GM19452 (cell line): ENCODE results near the gene TRMU.

ENCODE experiments used
- ATAC-seq: cut with Tn5 transposase; IDR thresholded peaks from one replicate; pipeline ENCODE4 v1.9.1; 2021; ENCODE audit not compliant: unreplicated experiment

The TRMU gene

DNA sequence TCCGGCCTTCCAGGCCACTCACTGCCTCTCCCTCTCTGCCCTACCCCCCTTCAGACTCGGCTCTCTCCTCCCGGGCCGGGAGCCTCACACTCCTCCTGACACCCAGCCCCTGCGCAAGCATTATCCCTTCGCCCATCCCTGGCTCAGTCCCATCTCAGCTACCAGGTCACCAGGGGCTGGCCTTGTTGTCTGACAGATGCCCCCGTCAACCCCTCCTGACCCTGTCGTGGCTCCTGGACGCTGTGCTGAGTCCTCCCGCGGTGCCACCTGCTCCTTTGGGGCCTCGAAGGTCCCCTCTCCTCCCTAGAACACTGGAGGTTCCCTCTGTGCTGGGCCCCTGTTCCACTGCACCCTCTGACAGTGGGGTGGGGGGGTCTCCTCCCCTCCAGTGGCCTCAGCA, 32.9 kb downstream of the TRMU start:
- ATAC-seq, result no peak

DNA sequence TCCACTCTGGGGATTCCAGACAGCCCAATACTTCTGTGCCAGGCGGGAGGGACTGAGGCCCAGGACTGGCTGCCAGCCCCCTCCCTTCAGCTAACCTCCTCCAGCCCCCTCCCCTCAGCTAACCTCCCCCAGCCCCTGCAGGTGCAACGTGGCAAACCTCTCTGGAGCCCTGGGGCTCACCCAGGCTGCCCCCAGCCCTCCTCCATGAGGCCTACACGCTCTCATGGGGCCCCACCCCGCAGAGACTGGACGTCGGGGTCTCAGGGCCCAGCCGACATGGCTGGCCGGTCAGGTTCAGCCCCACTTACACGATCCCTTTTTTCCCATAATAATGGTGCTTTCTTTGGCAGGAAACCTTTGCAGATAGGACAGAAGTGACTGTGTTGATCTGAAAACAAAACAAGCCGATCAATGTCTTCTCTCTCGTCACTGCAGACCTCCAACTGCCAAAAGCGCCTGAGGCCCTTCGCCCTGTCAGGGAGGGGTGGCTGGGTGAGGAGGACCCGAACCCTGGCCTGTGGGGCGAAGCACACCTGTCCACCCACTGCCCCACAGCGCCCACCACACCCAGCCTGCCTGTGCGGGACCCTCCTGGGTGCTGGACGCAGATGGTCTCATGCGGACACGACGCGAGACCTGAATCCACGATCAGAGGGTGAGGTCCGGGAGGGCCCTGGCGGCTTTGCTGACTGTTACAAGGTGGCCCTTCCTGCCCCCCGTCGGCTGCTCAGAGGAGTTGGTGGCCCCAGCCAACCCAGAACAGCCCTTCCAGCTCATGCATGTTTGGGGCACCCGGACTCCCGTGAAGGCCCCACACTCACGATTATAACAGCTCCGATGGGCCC, 33.6 kb downstream of the TRMU start:
- ATAC-seq, result no peak

DNA sequence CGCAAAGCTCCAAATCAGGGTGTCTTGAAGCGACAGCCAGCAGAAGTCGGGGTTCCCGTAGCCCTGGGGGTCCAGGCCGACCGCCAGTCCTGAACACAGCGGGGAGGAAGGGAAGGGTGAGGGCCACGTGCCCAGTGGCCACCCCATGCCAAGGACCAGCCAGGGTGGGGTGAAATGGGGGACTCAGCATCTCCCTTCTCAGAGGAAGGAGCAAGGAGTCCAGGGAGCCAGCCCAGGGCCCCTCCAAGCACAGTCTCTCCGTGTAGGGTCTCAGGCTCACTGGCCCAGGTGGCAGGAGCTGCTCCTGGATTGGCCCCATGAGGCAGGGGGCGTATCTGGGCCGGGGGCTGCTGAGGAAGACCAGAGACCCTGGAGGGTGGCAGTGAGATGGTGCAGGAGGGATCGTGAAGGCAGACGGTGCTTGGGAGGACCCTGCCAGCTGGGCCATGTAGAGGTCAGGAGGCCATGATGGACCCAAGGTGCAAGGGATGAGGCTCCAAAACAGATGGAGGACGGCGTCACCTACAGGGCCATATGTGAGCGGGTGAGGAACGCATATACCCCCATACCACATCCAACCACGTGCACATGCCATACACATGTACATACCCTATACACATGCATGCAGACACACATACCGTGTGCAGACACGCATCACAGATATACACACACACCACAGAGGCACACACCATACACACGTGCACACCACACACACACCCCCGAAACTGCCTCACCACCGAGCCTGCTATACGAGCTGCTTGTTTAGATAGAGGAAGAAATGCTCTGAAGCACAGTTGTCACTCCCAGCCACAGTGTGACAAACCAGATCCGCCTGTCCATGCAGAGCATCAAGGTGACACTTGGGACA, 34.4 kb downstream of the TRMU start:
- no peak for ATAC-seq

DNA sequence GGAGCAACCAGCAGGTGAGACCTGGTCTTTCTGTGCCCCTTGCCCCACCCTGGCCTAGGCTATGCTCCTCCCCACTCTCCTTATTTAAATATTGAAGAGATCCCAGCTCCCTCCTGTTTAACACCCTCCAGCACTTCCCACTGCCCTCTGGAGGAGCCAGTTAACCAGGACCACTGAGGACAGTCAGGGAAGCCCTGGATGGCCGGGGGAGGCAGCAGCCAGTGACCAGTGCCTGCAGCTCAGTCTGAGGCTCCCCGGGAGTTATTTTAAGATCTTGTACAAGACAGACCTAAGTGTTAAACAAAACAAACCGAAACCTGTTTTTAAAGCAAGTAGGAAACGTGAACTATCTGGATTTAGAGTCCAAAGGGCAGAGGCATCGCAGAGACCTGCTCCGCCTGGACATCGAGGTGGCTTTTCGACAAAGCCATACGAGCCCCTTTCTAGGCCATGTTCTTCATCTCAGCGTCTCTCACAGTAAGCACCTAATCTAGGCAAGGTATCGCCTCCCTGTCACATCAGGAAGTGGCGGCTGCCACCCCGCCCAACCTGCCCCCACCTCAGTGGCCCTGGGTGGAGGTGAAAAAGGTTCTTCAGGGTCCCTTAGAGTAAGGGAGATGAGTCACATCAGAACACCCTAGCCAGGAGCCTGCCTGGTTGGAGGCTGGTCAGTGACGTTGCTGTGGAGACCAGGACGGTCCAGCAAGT, 35.2 kb downstream of the TRMU start:
- ATAC-seq, result no peak

DNA sequence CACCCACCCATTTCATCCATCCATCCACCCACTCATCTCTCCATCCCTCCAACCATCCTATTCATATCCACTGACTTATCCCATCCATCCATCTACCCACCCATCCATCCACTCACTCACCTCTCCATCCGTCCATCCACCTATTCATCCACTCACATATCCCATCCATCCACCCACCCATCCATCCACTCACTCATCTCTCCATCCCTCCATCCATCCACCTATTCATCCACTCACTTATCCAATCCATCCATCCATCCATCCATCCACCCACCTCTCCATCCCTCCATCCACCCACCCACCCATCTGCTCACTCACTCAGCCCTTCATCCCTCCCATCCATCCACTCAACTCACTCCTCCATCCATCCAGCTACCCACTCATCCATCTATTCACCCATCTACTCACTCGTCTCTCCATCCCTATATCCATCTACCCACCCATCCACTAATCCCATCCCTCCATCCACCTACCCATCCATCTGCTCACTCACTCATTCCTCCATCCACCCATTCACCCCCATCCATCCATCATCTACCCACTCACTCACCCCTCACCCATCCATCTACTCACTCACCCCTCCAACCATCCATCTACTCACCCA, 36.2 kb downstream of the TRMU start:
- ATAC-seq, result no peak

DNA sequence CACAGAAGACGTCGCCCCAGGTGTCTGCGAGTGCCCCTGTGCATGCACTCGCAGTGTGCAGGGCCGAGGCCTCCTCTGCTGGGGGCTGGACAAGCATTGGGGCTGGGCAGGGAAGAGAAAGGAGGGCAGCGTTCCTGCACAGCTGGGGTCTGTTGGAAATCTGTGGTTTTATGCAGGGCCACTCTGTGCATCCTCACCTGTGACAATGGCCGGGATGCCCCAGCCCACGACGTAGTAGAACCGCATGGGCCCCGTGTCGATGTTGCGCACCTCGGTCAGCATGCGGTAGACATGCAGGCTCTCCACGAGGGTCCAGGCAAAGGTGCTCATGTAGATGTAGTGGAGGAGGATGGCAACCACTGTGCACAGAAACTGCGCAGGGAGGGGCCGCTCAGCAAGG, 37.2 kb downstream of the TRMU start:
- no peak for ATAC-seq

DNA sequence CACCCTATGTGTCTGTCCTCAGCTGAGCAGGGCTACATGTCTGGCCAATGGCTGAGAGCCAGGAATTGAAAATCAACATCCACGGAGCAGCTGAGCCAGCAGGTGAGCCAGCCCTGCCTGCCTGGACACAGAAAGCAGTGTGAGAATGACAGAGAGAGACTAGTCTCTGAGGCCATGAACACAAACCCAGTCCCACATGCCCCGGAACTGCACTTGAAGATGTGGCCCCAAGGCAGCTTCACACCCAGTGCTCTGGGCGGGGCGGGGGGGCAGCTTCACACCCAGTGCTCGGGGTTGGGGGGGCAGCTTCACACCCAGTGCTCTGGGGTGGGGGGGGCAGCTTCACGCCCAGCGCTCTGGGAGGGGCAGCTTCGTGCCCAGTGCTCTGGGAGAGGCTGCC, 37.6 kb downstream of the TRMU start:
- no peak for ATAC-seq

DNA sequence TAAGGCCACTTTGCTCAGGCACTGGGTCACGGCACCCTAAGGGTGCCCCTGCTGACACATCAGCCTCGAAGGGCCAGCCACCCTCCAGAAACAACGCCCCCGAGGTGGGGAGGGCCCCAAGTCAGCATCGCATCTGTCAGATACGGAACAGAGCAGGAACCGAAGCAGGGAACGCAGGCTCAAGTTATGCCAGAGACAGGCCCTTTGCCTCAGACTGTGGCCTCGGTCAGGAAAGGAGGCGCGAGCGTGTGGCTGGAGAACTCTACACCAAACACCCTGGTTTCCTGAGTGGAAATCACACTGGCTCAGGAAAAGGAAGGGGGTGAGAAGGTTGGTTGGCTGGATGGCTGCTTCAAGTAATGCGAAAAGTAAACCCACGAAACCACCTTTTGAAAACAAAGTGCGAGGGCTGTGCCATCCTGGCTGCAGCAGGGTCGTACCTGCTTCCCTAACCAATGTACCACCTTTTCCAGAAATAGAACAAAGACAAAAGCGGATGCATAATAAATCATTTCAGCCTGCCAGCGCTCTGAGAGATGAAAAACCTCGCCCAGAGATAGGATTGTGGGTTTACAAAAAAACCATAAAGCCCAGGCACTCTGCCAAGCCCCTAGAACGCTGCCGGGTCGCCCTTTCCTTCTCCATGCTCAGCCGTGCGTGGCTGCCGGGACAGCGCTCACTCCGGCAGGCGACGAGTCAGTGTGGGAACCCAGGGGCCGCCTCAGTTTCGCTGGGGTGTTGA, 38.6 kb downstream of the TRMU start:
- no peak for ATAC-seq

DNA sequence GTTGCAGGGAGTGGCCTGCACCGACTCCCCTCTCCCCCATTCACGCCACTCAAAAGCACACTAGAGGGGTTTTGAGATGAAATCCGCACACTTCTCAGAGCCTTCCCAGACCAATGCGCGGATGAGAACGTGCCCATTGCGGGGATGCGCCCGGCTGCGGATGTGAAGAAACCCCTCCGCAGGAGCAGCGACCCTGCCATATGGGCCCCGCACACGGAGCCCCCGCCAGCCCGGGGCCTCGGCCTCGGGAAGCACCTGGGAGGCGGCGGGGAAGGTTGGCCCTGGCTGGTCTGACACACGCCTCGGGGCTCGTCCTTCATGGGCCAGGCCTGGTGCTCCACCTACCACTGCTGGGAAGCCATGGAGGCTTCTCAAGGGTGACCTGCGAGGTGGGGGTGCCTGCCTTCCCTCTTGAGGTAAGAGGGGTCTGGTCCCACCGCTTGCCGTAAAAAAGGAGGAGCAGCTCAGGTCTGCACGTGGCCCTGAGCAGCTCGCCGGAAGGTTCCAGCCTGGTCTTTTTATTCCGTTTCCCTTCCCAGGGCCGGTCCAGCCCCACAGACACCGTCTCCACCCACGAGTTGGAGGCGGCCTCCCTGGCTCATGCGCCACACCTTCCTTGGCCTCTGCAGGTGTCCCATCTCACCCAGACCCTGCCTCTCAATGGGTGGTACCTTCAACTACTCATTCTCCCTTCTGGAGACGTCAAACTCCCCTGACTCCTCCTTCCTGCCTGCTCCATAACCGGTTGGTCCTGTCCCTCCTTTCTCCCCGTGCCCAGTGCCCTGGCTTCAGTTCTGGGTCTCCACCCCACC, 39.4 kb downstream of the TRMU start:
- no peak for ATAC-seq

DNA sequence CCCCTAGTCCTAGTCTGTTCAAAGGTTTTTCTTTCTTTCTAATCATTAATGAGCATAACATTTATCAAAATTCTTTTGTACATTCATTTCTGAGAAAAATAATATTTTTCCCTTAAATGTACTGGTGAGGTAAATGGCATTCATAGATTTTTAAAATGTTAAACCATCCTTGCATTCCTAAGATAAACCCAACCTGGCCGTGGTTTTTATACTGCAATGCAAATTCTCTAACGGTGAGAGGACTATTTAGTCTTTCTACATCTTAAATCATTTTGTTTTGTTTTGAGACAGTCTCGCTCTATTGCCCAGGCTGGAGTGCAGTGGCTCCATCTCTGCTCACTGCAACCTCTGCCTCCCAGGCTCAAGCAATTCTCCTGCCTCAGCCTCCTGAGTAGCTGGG, 40.6 kb downstream of the TRMU start:
- ATAC-seq, result no peak

DNA sequence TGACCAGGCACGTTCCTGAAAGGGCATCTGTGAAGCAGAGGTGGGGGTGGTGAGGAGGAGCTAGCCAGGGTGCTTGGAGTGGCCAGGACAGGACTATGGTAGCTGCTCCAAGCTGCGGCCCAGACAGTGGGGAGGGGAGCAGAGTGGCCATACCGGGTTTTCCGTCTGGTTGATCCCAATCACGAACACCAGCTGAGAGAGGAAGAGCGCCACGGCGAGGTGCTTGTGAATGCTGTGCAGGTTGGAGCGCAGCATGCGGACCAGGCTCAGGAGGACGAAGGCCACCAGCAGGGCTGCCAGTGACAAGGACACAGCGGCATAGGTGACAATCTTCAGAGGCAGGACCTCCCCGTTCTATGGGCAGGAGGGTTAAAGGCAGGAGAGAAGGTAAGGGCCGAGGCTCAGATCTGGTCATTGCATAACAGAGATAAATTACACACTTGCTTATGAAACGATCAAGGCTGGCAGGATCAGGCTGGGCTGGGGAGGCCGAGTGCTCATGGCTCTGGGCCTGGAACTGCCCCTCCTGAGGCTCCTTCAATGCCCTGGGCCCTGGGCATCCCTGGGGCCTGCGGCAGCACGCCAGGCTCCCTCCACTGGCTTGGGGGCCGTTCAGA, 41.5 kb downstream of the TRMU start:
- no peak for ATAC-seq

DNA sequence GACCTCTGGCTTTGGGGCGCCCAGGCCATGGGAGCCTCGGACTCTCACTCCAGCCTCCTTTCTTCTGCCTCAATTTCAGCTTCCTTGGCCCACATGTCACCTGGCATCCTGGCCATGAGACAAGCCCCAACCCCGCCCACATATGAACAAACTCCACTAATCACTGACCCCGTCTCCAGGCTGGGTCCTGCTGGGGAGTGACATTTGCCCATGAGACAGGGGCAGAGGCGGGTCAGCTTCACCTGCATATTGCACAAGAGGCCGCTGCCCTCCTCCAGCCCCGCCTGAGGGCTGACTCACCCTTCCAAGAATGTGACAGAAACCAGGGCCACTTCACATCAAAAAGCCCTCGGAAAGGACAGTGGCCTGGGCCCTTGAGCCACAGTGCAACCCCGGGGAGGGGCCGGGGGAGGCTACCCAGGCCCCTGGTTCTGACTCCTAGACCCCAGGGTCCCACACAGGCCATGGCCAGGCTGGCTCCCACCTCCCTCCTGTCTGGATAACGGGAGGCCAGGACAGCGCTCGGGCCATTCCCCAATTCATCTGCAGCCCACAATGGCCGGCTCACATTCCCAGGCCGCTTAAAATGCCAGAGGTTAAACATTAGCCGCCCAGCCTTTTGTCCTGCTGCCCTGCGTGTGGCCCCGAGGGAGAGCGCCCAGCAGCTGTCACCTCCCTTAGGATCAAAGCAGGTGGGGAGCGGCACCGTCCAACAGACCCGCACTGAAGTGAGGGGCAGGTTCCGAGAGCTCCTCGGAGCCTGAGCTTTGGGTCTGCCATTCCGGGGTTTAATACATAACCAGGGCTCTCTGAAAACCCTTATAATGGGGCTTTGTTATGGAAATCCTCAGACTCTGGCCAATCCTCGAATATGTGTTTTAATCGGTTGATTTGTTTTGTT, 42.3 kb downstream of the TRMU start:
- ATAC-seq, result no peak

DNA sequence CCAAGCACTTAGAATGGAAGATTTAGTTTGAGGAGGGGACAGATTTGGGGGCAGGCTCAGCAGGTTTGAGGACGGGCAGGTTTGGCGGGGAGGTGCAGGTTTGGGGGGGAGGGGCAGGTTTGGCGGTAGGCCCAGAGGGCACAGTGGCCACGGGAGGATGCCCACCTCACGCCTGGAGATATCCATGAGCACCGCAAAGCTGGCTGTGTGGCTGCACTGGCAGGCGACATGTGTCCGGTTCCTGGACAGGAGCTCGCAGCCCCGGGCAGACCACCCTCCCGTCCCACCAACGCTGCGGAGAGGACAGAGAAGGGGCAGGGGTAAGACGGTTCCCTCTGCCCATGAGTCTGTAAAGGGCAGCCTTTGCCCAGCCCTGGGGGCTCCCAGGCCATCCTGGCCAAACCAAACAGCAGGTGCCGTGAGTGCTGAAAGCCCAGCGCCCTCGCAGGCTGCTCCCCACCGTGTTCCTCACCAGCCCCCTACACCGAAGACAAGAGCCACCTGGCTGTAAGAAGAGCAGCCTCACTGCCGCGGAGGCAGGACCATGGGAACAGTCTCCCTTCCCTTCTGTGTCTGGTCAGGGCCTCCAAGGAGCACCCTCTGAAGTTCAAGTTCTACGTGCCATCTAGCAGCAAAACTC, 43.0 kb downstream of the TRMU start:
- ATAC-seq, result no peak

DNA sequence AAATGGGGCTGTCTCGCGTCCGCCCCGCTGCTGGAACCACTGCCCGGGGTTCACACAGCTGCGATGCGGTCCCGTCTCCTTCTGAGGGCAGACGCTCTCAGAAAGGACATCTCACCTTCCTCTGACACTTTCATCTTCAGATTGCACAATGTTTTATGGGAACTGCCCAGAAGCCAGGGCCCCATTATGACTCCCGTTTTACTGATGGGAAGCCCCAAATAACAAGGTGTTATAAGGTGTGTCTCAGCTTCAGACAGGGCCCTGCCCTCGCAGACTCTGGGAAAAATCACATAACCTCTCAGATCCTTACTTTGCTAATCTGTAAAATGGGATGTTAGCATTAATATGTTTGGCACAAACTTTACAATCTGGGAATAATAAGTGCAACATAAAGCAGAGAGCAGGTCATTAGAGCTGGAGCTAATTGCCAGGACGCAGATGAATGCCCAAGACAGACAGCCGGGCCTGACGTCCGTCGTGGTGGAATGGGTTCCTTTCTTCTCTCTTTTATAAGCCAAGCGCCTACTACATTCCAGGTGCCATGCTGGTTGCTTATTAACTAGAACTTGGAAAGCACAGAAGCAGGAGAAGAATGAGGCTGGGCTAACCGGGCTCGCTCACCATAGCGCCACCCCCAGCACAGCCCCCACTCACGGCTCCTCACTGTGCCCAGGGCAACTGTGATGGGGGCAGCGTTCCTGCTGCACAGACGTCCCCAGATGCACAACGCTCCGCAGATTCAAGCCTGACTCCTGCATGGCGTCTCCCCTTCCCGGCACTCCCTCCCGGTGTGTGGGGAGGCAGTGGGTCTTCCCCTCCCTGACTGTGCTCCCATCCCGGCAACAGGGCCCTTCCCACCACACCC, 43.8 kb downstream of the TRMU start:
- ATAC-seq, result no peak

DNA sequence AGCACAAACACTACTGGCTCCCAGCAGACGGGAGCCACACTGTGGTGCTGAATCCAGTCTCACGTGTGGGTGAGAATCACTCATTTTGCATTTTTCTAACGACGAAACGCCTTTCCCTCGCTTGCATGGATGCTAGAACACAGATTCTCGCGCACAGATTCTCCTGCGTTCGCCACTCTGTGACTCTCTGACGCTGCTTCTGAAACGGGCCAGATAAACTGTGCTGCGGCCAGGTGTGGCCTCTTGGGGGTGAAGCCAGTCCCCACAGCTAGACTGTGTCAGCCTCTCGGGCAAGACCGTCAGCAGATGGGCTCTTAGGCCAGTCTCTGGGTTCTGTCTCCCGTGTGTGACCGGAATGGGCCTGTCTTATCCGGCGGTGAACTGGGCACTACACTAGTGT, 44.6 kb downstream of the TRMU start:
- no peak for ATAC-seq

DNA sequence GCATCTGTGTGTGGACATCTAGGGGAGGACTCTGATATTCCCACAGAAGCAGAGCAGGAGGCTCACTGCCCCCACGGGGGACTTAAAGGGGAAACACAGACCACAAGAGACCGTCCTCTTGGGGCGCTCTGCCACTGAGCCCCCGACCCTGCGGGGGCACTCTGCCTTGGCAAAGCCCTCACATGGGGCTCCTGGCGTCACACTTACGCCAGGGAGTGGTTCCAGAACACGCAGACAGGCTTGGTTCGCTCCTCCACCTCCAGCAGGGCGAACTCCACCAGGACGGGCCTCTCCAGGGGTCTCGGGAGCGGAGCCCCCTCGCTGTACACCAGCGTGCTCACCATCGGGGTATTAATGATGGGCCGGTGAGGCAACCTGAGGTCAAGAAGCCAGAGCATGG, 45.1 kb downstream of the TRMU start:
- no peak for ATAC-seq

DNA sequence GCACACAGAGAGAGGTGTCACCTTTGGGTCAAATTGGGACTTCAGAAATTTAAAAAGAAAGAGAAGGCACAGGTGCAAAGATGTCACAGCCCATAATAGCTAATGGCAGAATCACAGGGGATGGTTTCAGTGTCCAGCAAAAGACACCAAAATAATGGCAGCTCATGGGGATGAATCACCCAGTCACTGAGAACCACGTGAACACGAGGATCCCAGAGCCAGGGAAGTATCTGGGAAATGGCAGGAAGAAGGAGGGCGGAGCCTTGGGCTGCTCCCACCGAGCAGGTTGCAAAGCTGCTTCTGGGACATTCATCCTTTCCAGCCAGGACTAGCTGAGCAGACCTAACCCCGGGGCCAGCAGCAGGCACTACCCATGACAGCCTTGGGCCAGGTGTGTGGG, 45.6 kb downstream of the TRMU start:
- ATAC-seq, result no peak
